Natural killer cell treated with Interleukin-12 subunit alpha and Interleukin-12 subunit beta and Interleukin-15 and Interleukin-18, amount 100 ng/mL, for 72 hours (primary cell): ENCODE results near the gene MEIS2. TPM values are rescaled to one million over a fixed set of nuclear protein-coding genes. Genes with fewer than 3 reads are reported as not detected.
"Not testable (repeated sequence)": the region's sequence is repeated elsewhere in the genome, so short reads cannot be mapped to it uniquely, and the experiment has no call there.

Experiments
- ATAC-seq, 2 donors: fragments of 150-1000 bp; cut with Tn5 transposase in 1 of 2; sonication (Bioruptor Pico), chemical (Tn5 transposase) in 1 of 2; 2 replicates each; pipeline ENCODE4 v1.10.0; 2021
- DNase-seq: peaks from one replicate; pipeline ENCODE4 v3.0.0; 2022; ENCODE audit warnings: low spot score
- H3K27ac Mint-ChIP-seq, 2 donors: 1 replicate in 1 of 2; 2 replicates in 1 of 2; pipeline ENCODE4 v1.8.0; 2022; ENCODE audit warnings: mixed read lengths in 2 of 2, mild to moderate bottlenecking in 1 of 2, moderate library complexity in 1 of 2
- H3K27me3 Mint-ChIP-seq, 2 donors: 1 replicate in 1 of 2; 2 replicates in 1 of 2; pipeline ENCODE4 v1.8.0; 2022; ENCODE audit warnings: mixed read lengths in 2 of 2
- H3K36me3 Mint-ChIP-seq: one replicate; pipeline ENCODE4 v1.8.0; 2022; ENCODE audit warnings: mixed read lengths
- H3K4me1 Mint-ChIP-seq, 2 donors: 1 replicate in 1 of 2; 2 replicates in 1 of 2; pipeline ENCODE4 v1.8.0; 2022; ENCODE audit warnings: low read depth in 2 of 2, mixed read lengths in 2 of 2, mild to moderate bottlenecking in 1 of 2
- H3K4me3 Mint-ChIP-seq: one replicate; pipeline ENCODE4 v1.8.0; 2022; ENCODE audit warnings: mixed read lengths
- H3K9me3 Mint-ChIP-seq: 2 replicates; pipeline ENCODE4 v1.8.0; 2022; ENCODE audit warnings: mixed read lengths
- total RNA-seq, 2 donors: library from RNA; stranded (reverse); gene quantifications; one replicate each; pipeline ENCODE4 v1.2.3, GENCODE V29; 2022

Gene MEIS2
- total RNA-seq, 2 donors from 2014 or later, result 0.26 TPM; not detected in 1

GRCh38 chr15:37002041-37002672, 98.2 kb downstream of the MEIS2 start:
- H3K36me3 Mint-ChIP-seq, result no peaks in the 10 kb centered on the region
- no peak for ATAC-seq
- no peaks in the 10 kb centered on the region for H3K4me1 Mint-ChIP-seq
- no peaks in the 10 kb centered on the region for H3K27me3 Mint-ChIP-seq
- peaks cover 23% of the 10 kb centered on the region for H3K9me3 Mint-ChIP-seq
- DNase-seq, result no peak
- no peak overlapping the region for H3K27ac Mint-ChIP-seq
- no peak overlapping the region for H3K4me3 Mint-ChIP-seq

GRCh38 chr15:37001417-37001816, 98.9 kb downstream of the MEIS2 start:
- Mint-ChIP-seq H3K36me3 (no peaks in the 10 kb centered on the region), H3K9me3 (peaks cover 20% of the 10 kb centered on the region)

GRCh38 chr15:36999778-37000177, 100.6 kb downstream of the MEIS2 start:
- no peak overlapping the region for H3K27ac Mint-ChIP-seq
- H3K36me3 Mint-ChIP-seq, result no peaks in the 10 kb centered on the region
- H3K9me3 Mint-ChIP-seq, result peaks cover 19% of the 10 kb centered on the region
- no peaks in the 10 kb centered on the region for H3K27me3 Mint-ChIP-seq
- no peak overlapping the region for H3K4me3 Mint-ChIP-seq
- H3K4me1 Mint-ChIP-seq, result no peaks in the 10 kb centered on the region
- DNase-seq, result no peak
- no peak for ATAC-seq

More at GRCh38 chr15:37001417-37001816, 98.9 kb downstream of the MEIS2 start:
- DNase-seq, result no peak
- Mint-ChIP-seq H3K4me1 (no peaks in the 10 kb centered on the region), H3K27ac (no peak overlapping the region), H3K4me3 (no peak overlapping the region), H3K27me3 (no peaks in the 10 kb centered on the region)
- ATAC-seq, result no peak

- no peak overlapping the region for H3K27ac Mint-ChIP-seq
- no peaks in the 10 kb centered on the region for H3K4me1 Mint-ChIP-seq
- H3K9me3 Mint-ChIP-seq, result peaks cover 23% of the 10 kb centered on the region
These were observed 103.7 kb downstream of the MEIS2 start for GRCh38 chr15:36996538-36997181.

GRCh38 chr15:36996121-36996520, 104.2 kb downstream of the MEIS2 start:
- H3K27ac Mint-ChIP-seq, result no peak overlapping the region
- no peaks in the 10 kb centered on the region for H3K27me3 Mint-ChIP-seq
- peaks cover 19% of the 10 kb centered on the region for H3K9me3 Mint-ChIP-seq
- no peaks in the 10 kb centered on the region for H3K36me3 Mint-ChIP-seq
- no peak for DNase-seq
- no peak for ATAC-seq
- H3K4me3 Mint-ChIP-seq, result no peak overlapping the region
- no peaks in the 10 kb centered on the region for H3K4me1 Mint-ChIP-seq

More at GRCh38 chr15:36996538-36997181, 103.7 kb downstream of the MEIS2 start:
- DNase-seq (no peak), ATAC-seq (no peak)
- H3K4me3 Mint-ChIP-seq, result no peak overlapping the region
- no peaks in the 10 kb centered on the region for H3K36me3 Mint-ChIP-seq
- no peaks in the 10 kb centered on the region for H3K27me3 Mint-ChIP-seq

GRCh38 chr15:36994790-36995189, 105.6 kb downstream of the MEIS2 start:
- Mint-ChIP-seq H3K36me3 (no peaks in the 10 kb centered on the region), H3K9me3 (peaks cover 12% of the 10 kb centered on the region), H3K27ac (no peak overlapping the region), H3K4me3 (no peak overlapping the region), H3K27me3 (no peaks in the 10 kb centered on the region), H3K4me1 (no peaks in the 10 kb centered on the region)
- DNase-seq, result no peak
- ATAC-seq, result no peak

- no peaks in the 10 kb centered on the region for H3K36me3 Mint-ChIP-seq
- H3K27ac Mint-ChIP-seq, result no peak overlapping the region
- no peak for ATAC-seq
These were observed 107.9 kb downstream of the MEIS2 start for GRCh38 chr15:36992454-36992853.

GRCh38 chr15:36988947-36989346, 111.4 kb downstream of the MEIS2 start:
- ATAC-seq, result no peak
- H3K9me3 Mint-ChIP-seq, result peaks cover 13% of the 10 kb centered on the region
- H3K4me1 Mint-ChIP-seq, result no peaks in the 10 kb centered on the region

More at GRCh38 chr15:36992454-36992853, 107.9 kb downstream of the MEIS2 start:
- H3K27me3 Mint-ChIP-seq, result no peaks in the 10 kb centered on the region
- H3K9me3 Mint-ChIP-seq, result peaks cover 4% of the 10 kb centered on the region
- H3K4me1 Mint-ChIP-seq, result no peaks in the 10 kb centered on the region
- no peak for DNase-seq
- H3K4me3 Mint-ChIP-seq, result no peak overlapping the region

GRCh38 chr15:36982430-36982829, 117.9 kb downstream of the MEIS2 start:
- no peak for ATAC-seq
- Mint-ChIP-seq H3K4me1 (no peaks in the 10 kb centered on the region), H3K9me3 (peaks cover 22% of the 10 kb centered on the region), H3K36me3 (peaks cover 7% of the 10 kb centered on the region), H3K27me3 (no peaks in the 10 kb centered on the region), H3K27ac (no peak overlapping the region), H3K4me3 (no peak overlapping the region)
- DNase-seq, result no peak

More at GRCh38 chr15:36988947-36989346, 111.4 kb downstream of the MEIS2 start:
- no peak overlapping the region for H3K27ac Mint-ChIP-seq
- peaks cover 7% of the 10 kb centered on the region for H3K36me3 Mint-ChIP-seq
- H3K4me3 Mint-ChIP-seq, result no peak overlapping the region
- no peaks in the 10 kb centered on the region for H3K27me3 Mint-ChIP-seq
- DNase-seq, result no peak

- H3K27ac Mint-ChIP-seq, H3K4me3 Mint-ChIP-seq, H3K4me1 Mint-ChIP-seq, H3K36me3 Mint-ChIP-seq, DNase-seq, ATAC-seq, H3K27me3 Mint-ChIP-seq: not testable (repeated sequence)
- peaks cover 20% of the 10 kb centered on the region for H3K9me3 Mint-ChIP-seq
These were observed 120.1 kb downstream of the MEIS2 start for GRCh38 chr15:36980281-36980680.

- H3K4me3 Mint-ChIP-seq, result no peak overlapping the region
- peaks cover 11% of the 10 kb centered on the region for H3K9me3 Mint-ChIP-seq
- DNase-seq (no peak), ATAC-seq (no peak)
- no peaks in the 10 kb centered on the region for H3K4me1 Mint-ChIP-seq
- no peaks in the 10 kb centered on the region for H3K27me3 Mint-ChIP-seq
- no peaks in the 10 kb centered on the region for H3K36me3 Mint-ChIP-seq
- H3K27ac Mint-ChIP-seq, result no peak overlapping the region
These were observed 121.7 kb downstream of the MEIS2 start for GRCh38 chr15:36978625-36979024.

GRCh38 chr15:36978126-36978525, 122.2 kb downstream of the MEIS2 start:
- Mint-ChIP-seq H3K27me3 (no peaks in the 10 kb centered on the region), H3K4me3 (no peak overlapping the region), H3K9me3 (peaks cover 11% of the 10 kb centered on the region), H3K36me3 (no peaks in the 10 kb centered on the region), H3K4me1 (no peaks in the 10 kb centered on the region), H3K27ac (no peak overlapping the region)
- no peak for ATAC-seq
- no peak for DNase-seq

GRCh38 chr15:36977659-36978058, 122.7 kb downstream of the MEIS2 start:
- ATAC-seq (no peak), DNase-seq (no peak)
- peaks cover 6% of the 10 kb centered on the region for H3K9me3 Mint-ChIP-seq
- no peaks in the 10 kb centered on the region for H3K36me3 Mint-ChIP-seq
- no peak overlapping the region for H3K27ac Mint-ChIP-seq
- no peaks in the 10 kb centered on the region for H3K4me1 Mint-ChIP-seq
- no peak overlapping the region for H3K4me3 Mint-ChIP-seq
- no peaks in the 10 kb centered on the region for H3K27me3 Mint-ChIP-seq

GRCh38 chr15:36972704-36973103, 127.6 kb downstream of the MEIS2 start:
- no peaks in the 10 kb centered on the region for H3K27me3 Mint-ChIP-seq
- no peak overlapping the region for H3K4me3 Mint-ChIP-seq
- no peak overlapping the region for H3K27ac Mint-ChIP-seq
- no peaks in the 10 kb centered on the region for H3K4me1 Mint-ChIP-seq
- no peaks in the 10 kb centered on the region for H3K9me3 Mint-ChIP-seq
- ATAC-seq (no peak), DNase-seq (no peak)
- H3K36me3 Mint-ChIP-seq, result no peaks in the 10 kb centered on the region
